H9 (cell line): ENCODE data around the gene TREM1. TPM values are rescaled to one million over a fixed set of nuclear protein-coding genes. Genes with fewer than 3 reads are reported as not detected.

Source experiments
- DNase-seq: peaks from one replicate; pipeline ENCODE4 v3.0.0-alpha.2; 2017
- H2AFZ ChIP-seq: one replicate; pipeline ENCODE4 v1.6.1; 2013; ENCODE audit warnings: mild to moderate bottlenecking, low read length, control low read depth, moderate library complexity
- H2AK5ac ChIP-seq: 2 replicates; pipeline ENCODE4 v1.6.1; 2013; ENCODE audit warnings: low read length, control low read depth, mixed read lengths; ENCODE audit not compliant: insufficient read length
- H2BK120ac ChIP-seq: one replicate; pipeline ENCODE4 v1.6.1; 2013; ENCODE audit warnings: low read depth, mild to moderate bottlenecking, low read length, control low read depth, inconsistent platforms; ENCODE audit not compliant: poor library complexity, severe bottlenecking
- H2BK12ac ChIP-seq: 2 replicates; pipeline ENCODE4 v1.6.1; 2013; ENCODE audit warnings: low read length, control low read depth, mixed read lengths, low read depth; ENCODE audit not compliant: insufficient read length
- H2BK15ac ChIP-seq: 2 replicates; pipeline ENCODE4 v1.6.1; 2013; ENCODE audit warnings: low read depth, low read length, control low read depth
- H2BK20ac ChIP-seq: one replicate; pipeline ENCODE4 v1.6.1; 2013; ENCODE audit warnings: low read depth, mild to moderate bottlenecking, low read length, control low read depth, inconsistent platforms; ENCODE audit not compliant: poor library complexity, severe bottlenecking
- H2BK5ac ChIP-seq: 2 replicates; pipeline ENCODE4 v1.6.1; 2013; ENCODE audit warnings: low read length, control low read depth, mixed read lengths; ENCODE audit not compliant: insufficient read length
- H3K14ac ChIP-seq: 2 replicates; pipeline ENCODE4 v1.6.1; 2013; ENCODE audit warnings: low read length, control low read depth; ENCODE audit not compliant: insufficient read depth
- H3K18ac ChIP-seq: 2 replicates; pipeline ENCODE4 v1.6.1; 2013; ENCODE audit warnings: low read depth, mild to moderate bottlenecking, mixed read lengths, low read length, control low read depth; ENCODE audit not compliant: insufficient read length
- H3K23ac ChIP-seq: 2 replicates; pipeline ENCODE4 v1.6.1; 2013; ENCODE audit warnings: low read length, control low read depth, mixed read lengths, low read depth; ENCODE audit not compliant: insufficient read length
- H3K23me2 ChIP-seq: 2 replicates; pipeline ENCODE4 v1.6.1; 2013; ENCODE audit warnings: low read depth, mild to moderate bottlenecking, mixed read lengths, low read length, control low read depth; ENCODE audit not compliant: insufficient read length, poor library complexity, severe bottlenecking
- H3K27ac ChIP-seq: 2 replicates; pipeline ENCODE4 v1.5.1; 2013; ENCODE audit warnings: low read length, control low read depth, mixed read lengths, low read depth; ENCODE audit not compliant: insufficient read length
- H3K27me3 ChIP-seq: 2 replicates; pipeline ENCODE4 v1.6.1; 2013; ENCODE audit warnings: low read length, control low read depth, inconsistent platforms; ENCODE audit not compliant: insufficient read depth
- H3K4ac ChIP-seq: 2 replicates; pipeline ENCODE4 v1.6.1; 2013; ENCODE audit warnings: low read depth, mild to moderate bottlenecking, control low read depth, inconsistent platforms, low read length, moderate library complexity
- H3K4me1 ChIP-seq: 2 replicates; pipeline ENCODE4 v1.6.1; 2013; ENCODE audit warnings: low read length, control low read depth, inconsistent platforms; ENCODE audit not compliant: insufficient read depth
- H3K4me2 ChIP-seq: 2 replicates; pipeline ENCODE4 v1.6.1; 2013; ENCODE audit warnings: low read length, control low read depth, mixed read lengths; ENCODE audit not compliant: insufficient read length, insufficient read depth
- H3K56ac ChIP-seq: 2 replicates; pipeline ENCODE4 v1.6.1; 2013; ENCODE audit warnings: low read depth, mild to moderate bottlenecking, mixed read lengths, low read length, control low read depth; ENCODE audit not compliant: insufficient read length
- H3K79me1 ChIP-seq: 2 replicates; pipeline ENCODE4 v1.6.1; 2013; ENCODE audit warnings: low read depth, mild to moderate bottlenecking, moderate library complexity, low read length, control low read depth, inconsistent platforms; ENCODE audit not compliant: insufficient read depth, poor library complexity, severe bottlenecking
- H3K79me2 ChIP-seq: 2 replicates; pipeline ENCODE4 v1.6.1; 2013; ENCODE audit warnings: low read length, control low read depth, inconsistent platforms; ENCODE audit not compliant: insufficient read depth
- H3K9ac ChIP-seq: 2 replicates; pipeline ENCODE4 v1.6.1; 2013; ENCODE audit warnings: low read length, control low read depth, mixed read lengths; ENCODE audit not compliant: insufficient read length; ENCODE audit errors: extremely low read depth
- H3K9me3 ChIP-seq: one replicate; pipeline ENCODE4 v1.6.1; 2013; ENCODE audit warnings: low read depth, low read length, inconsistent platforms; ENCODE audit not compliant: control insufficient read depth
- H3T11ph ChIP-seq: one replicate; pipeline ENCODE4 v1.6.1; 2013; ENCODE audit warnings: mild to moderate bottlenecking, low read length, control low read depth, inconsistent platforms
- H4K20me1 ChIP-seq: one replicate; pipeline ENCODE4 v1.6.1; 2013; ENCODE audit not compliant: control insufficient read depth, insufficient read length, insufficient read depth
- H4K5ac ChIP-seq: 2 replicates; pipeline ENCODE4 v1.6.1; 2013; ENCODE audit warnings: low read depth, mild to moderate bottlenecking, mixed read lengths, low read length, control low read depth; ENCODE audit not compliant: insufficient read length
- H4K8ac ChIP-seq: replicated peaks from 2 replicates; pipeline ENCODE4 v1.6.1; 2013; ENCODE audit warnings: low read length, control low read depth, mixed read lengths, low read depth; ENCODE audit not compliant: insufficient read length
- H4K91ac ChIP-seq: 2 replicates; pipeline ENCODE4 v1.6.1; 2013; ENCODE audit warnings: low read depth, mild to moderate bottlenecking, moderate library complexity, mixed read lengths, low read length, control low read depth; ENCODE audit not compliant: insufficient read length
- H3K27ac Mint-ChIP-seq, 3 experiments: 2 replicates in 2 of 3; 3 replicates in 1 of 3; pipeline ENCODE4 v1.8.0; 2020 to 2021; ENCODE audit warnings: mixed read lengths in 3 of 3, mild to moderate bottlenecking in 1 of 3, moderate library complexity in 1 of 3
- H3K27me3 Mint-ChIP-seq: 2 replicates; pipeline ENCODE4 v1.8.0; 2021; ENCODE audit warnings: low read depth, mild to moderate bottlenecking, moderate library complexity, mixed read lengths
- H3K36me3 Mint-ChIP-seq, 3 experiments: 2 replicates in 2 of 3; 3 replicates in 1 of 3; pipeline ENCODE4 v1.8.0; 2020 to 2021; ENCODE audit warnings: low read depth in 3 of 3, mixed read lengths in 3 of 3; ENCODE audit not compliant: insufficient read depth in 1 of 3
- H3K4me1 Mint-ChIP-seq, 2 experiments: 2 replicates each; pipeline ENCODE4 v1.8.0; 2020; ENCODE audit warnings: mixed read lengths in 2 of 2
- H3K4me3 Mint-ChIP-seq, 2 experiments: 2 replicates in 1 of 2; 3 replicates in 1 of 2; pipeline ENCODE4 v1.8.0; 2020 to 2021; ENCODE audit warnings: mild to moderate bottlenecking in 2 of 2, mixed read lengths in 2 of 2, moderate library complexity in 1 of 2
- H3K9me3 Mint-ChIP-seq, 2 experiments: 2 replicates in 1 of 2; 3 replicates in 1 of 2; pipeline ENCODE4 v1.8.0; 2020; ENCODE audit warnings: mild to moderate bottlenecking in 2 of 2, mixed read lengths in 2 of 2, moderate library complexity in 1 of 2
- CTCF ChIP-seq: fragments of 200-600 bp; sonication (generic); conservative IDR thresholded peaks from 3 replicates; pipeline ENCODE4 v1.8.0; 2021; ENCODE audit warnings: antibody characterized with exemption, mild to moderate bottlenecking
- WGBS: extraction: QIAGEN DNeasy Blood & Tissue Kit; methylation state at CpG from one replicate; pipeline ENCODE4 v1.1.7; 2013; ENCODE audit warnings: missing lambda C conversion rate, low lambda C conversion rate, mixed read lengths; ENCODE audit not compliant: insufficient read length; ENCODE audit errors: extremely low coverage; 5-methylcytosine and 5-hydroxymethylcytosine counted together
- total RNA-seq: library from RNA; stranded (reverse); gene quantifications from 2 replicates; pipeline ENCODE4 v1.2.1, GENCODE V29; 2021

The TREM1 gene
- total RNA-seq, 1 experiment from 2014 or later, result not detected

GRCh38 chr6:41326092-41326491 is 39.6 kb upstream of the TREM1 start:
- peaks cover 16% of the 10 kb centered on the region for H3K27me3 Mint-ChIP-seq
- no CpG with 5 or more reads among the region's 9 CpGs for WGBS
- no peak overlapping the region for H4K5ac ChIP-seq
- H3K4me2 ChIP-seq, result no peak overlapping the region
- H3T11ph ChIP-seq, result no peak overlapping the region
- H3K9me3 ChIP-seq, result no peaks in the 10 kb centered on the region
- H2BK120ac ChIP-seq, result no peak overlapping the region
- H3K23ac ChIP-seq, result no peak overlapping the region
- no peaks in the 10 kb centered on the region for H3K23me2 ChIP-seq
- H3K18ac ChIP-seq, result no peak overlapping the region
- no peaks in the 10 kb centered on the region for H3K36me3 Mint-ChIP-seq
- no peak overlapping the region for H2BK15ac ChIP-seq
- no peaks in the 10 kb centered on the region; the same call in 1 of the 2 replicates for H3K4me1 ChIP-seq
- peaks cover 0 to 5% of the 10 kb centered on the region in 2 experiments; a peak in 2 of 4 replicates for H3K4me1 Mint-ChIP-seq
- no peak overlapping the region for H4K91ac ChIP-seq
- H3K4me3 Mint-ChIP-seq, result no peak overlapping the region
- H3K79me1 ChIP-seq, result no peaks in the 10 kb centered on the region
- no peak overlapping the region for H3K27ac Mint-ChIP-seq
- H2BK5ac ChIP-seq, result no peak overlapping the region
- H4K8ac ChIP-seq, result no peak overlapping the region
- no peak overlapping the region for H3K9ac ChIP-seq
- H2BK12ac ChIP-seq, result no peak overlapping the region
- DNase-seq, result no peak
- H4K20me1 ChIP-seq, result no peaks in the 10 kb centered on the region
- no peak overlapping the region for H2AK5ac ChIP-seq
- no peak overlapping the region for H3K4ac ChIP-seq
- H3K27ac ChIP-seq, result no peak overlapping the region
- H3K56ac ChIP-seq, result no peak overlapping the region
- no peaks in the 10 kb centered on the region for H3K27me3 ChIP-seq
- no peak overlapping the region for H3K14ac ChIP-seq
- no peak for TF ChIP-seq CTCF
- no peak overlapping the region for H2AFZ ChIP-seq
- H3K79me2 ChIP-seq, result no peaks in the 10 kb centered on the region
- no peaks in the 10 kb centered on the region for H3K9me3 Mint-ChIP-seq
- no peak overlapping the region for H2BK20ac ChIP-seq
